ENCODE data around the gene ZNF614.
"Not testable (repeated sequence)": the region's sequence is repeated elsewhere in the genome, so short reads cannot be mapped to it uniquely, and the experiment has no call there.

ZNF614 gene

GRCh38 chr19:52028027-52028779 is at the start of gene ZNF614:
TSS of gene ZNF614 (minus strand) at chr19:52028379. CDS start at chr19:52025745, 2,634 bp downstream.
- DNase-seq: peak; percentile 83

GRCh38 chr19:52070496-52070895 is 42.3 kb upstream of the ZNF614 start:
- DNase-seq: no peak

- DNase-seq: no peak
Measured at GRCh38 chr19:52069653-52070052, 41.5 kb upstream of the ZNF614 start.

- DNase-seq: no peak
Measured at GRCh38 chr19:52066258-52066863, 38.2 kb upstream of the ZNF614 start.

GRCh38 chr19:52065399-52065798 is 37.2 kb upstream of the ZNF614 start:
- no peak for DNase-seq

- DNase-seq: not testable (repeated sequence)
Measured at GRCh38 chr19:52056480-52056879, 28.3 kb upstream of the ZNF614 start.

- not testable (repeated sequence) for DNase-seq
Measured at GRCh38 chr19:52051736-52052135, 23.6 kb upstream of the ZNF614 start.

- DNase-seq: peak; percentile 81
Measured at GRCh38 chr19:52048555-52049501, 20.6 kb upstream of the ZNF614 start, which contains the start of gene ZNF432. TSS of gene ZNF432 (minus strand) at chr19:52048838. CDS start at chr19:52046868, 1,970 bp downstream.

- no peak for DNase-seq
Measured at GRCh38 chr19:52039169-52039568, 11.0 kb upstream of the ZNF614 start.

- no peak for DNase-seq
Measured at GRCh38 chr19:52034051-52034728, 6.0 kb upstream of the ZNF614 start.

GRCh38 chr19:52028780-52029123 is 573 bp upstream of the ZNF614 start:
- DNase-seq: no peak

GRCh38 chr19:52026255-52026990 is 1.8 kb downstream of the ZNF614 start:
- not testable (repeated sequence) for DNase-seq

- not testable (repeated sequence) for DNase-seq
Measured at GRCh38 chr19:52024478-52024877, 3.7 kb downstream of the ZNF614 start.

GRCh38 chr19:52022193-52022592 is 6.0 kb downstream of the ZNF614 start:
- no peak for DNase-seq

GRCh38 chr19:52020506-52020905 is 7.7 kb downstream of the ZNF614 start:
- DNase-seq: no peak

GRCh38 chr19:52010674-52011073 is 17.5 kb downstream of the ZNF614 start:
- DNase-seq: no peak

- DNase-seq: peak; percentile 81
Measured at GRCh38 chr19:52007806-52008557, 20.2 kb downstream of the ZNF614 start, which contains the start of gene ZNF615. TSS of gene ZNF615 (minus strand) at chr19:52008211. CDS start at chr19:52003711, 4,500 bp downstream.

GRCh38 chr19:52007451-52007805 is 20.8 kb downstream of the ZNF614 start:
- peak; percentile 14 for DNase-seq

- DNase-seq: no peak
Measured at GRCh38 chr19:51994048-51994644, 34.0 kb downstream of the ZNF614 start.

- no peak for DNase-seq
Measured at GRCh38 chr19:51993422-51993821, 34.8 kb downstream of the ZNF614 start.
